Endothelial cell of umbilical vein (primary cell): Measurements from ENCODE around the gene HPCAL4. TPM values are rescaled to one million over a fixed set of nuclear protein-coding genes. Genes with fewer than 3 reads are reported as not detected.

Experiments used
- BruUV-seq: library from RNA; stranded (reverse); fragments of 400-500 nt; replicated peaks from 2 replicates; lab custom pipeline; 2021; lab: Mats Ljungman, UMichigan
- CTCF ChIA-PET: fragments of 300-600, 350-600 bp; sonication (Branson Sonifier 250); formaldehyde crosslinking; loops from one replicate; lab custom pipeline; 2021; ENCODE audit warnings: antibody characterized with exemption, inconsistent platforms; lab: Charles Lee
- POLR2A ChIA-PET: fragments of 300-600, 350-600 bp; sonication (Branson Sonifier 250); formaldehyde crosslinking; loops from one replicate; lab custom pipeline; 2021; ENCODE audit warnings: antibody characterized with exemption, inconsistent platforms; lab: Charles Lee
- DNase-seq: peaks from one replicate; pipeline ENCODE4 v3.0.0-alpha.2; 2011; ENCODE audit warnings: low read depth, low spot score
- FAIRE-seq: peaks from 2 replicates; lab custom pipeline; 2011; peaks lifted over from hg19 to GRCh38; lab: Jason Lieb, UNC
- H2AFZ ChIP-seq: 2 replicates; pipeline ENCODE4 v1.6.0; 2012; ENCODE audit warnings: low read depth, low read length, control low read depth, inconsistent platforms
- H3K27ac ChIP-seq: 2 replicates; pipeline ENCODE4 v1.5.1; 2011; ENCODE audit warnings: low read depth, mild to moderate bottlenecking, control low read depth, low read length, moderate library complexity; ENCODE audit not compliant: insufficient read depth
- H3K27me3 ChIP-seq, 2 experiments: 2 replicates each; pipeline versions ENCODE4 v1.6.0 to v1.6.1; 2011; ENCODE audit warnings: low read length in 2 of 2, mixed read lengths in 1 of 2; ENCODE audit not compliant: control insufficient read depth in 2 of 2, insufficient read depth in 2 of 2
- H3K36me3 ChIP-seq, 2 experiments: 2 replicates in 1 of 2; 3 replicates in 1 of 2; pipeline ENCODE4 v1.5.1; 2011; ENCODE audit warnings: low read length in 2 of 2, mild to moderate bottlenecking in 1 of 2, moderate library complexity in 1 of 2; ENCODE audit not compliant: control insufficient read depth in 2 of 2, insufficient read depth in 2 of 2; ENCODE audit errors: extremely low read depth in 1 of 2
- H3K4me1 ChIP-seq: 3 replicates; pipeline ENCODE4 v1.5.1; 2011; ENCODE audit warnings: mild to moderate bottlenecking, low read length; ENCODE audit not compliant: control insufficient read depth, insufficient read depth; ENCODE audit errors: extremely low read depth
- H3K4me2 ChIP-seq: 2 replicates; pipeline ENCODE4 v1.6.1; 2011; ENCODE audit warnings: low read length, control low read depth, mixed read lengths; ENCODE audit not compliant: insufficient read depth
- H3K4me3 ChIP-seq, 3 experiments: fragments of 200-600 bp in 1 of 3; sonication (generic), shearing (Covaris generic) in 1 of 3; replicated peaks in 1 of 3; 2 replicates each; pipeline ENCODE4 v1.5.1; 2011 to 2016; ENCODE audit warnings: control low read depth in 3 of 3, low read length in 3 of 3, mild to moderate bottlenecking in 2 of 3, inconsistent platforms in 1 of 3, low read depth in 1 of 3, moderate library complexity in 1 of 3; ENCODE audit not compliant: insufficient read depth in 1 of 3
- H3K79me2 ChIP-seq: 2 replicates; pipeline ENCODE4 v1.6.0; 2012; ENCODE audit warnings: low read length, inconsistent platforms; ENCODE audit not compliant: control insufficient read depth, insufficient read depth
- H3K9ac ChIP-seq: replicated peaks from 2 replicates; pipeline ENCODE3; 2011; ENCODE audit warnings: low read length, control low read depth; ENCODE audit not compliant: insufficient read depth; ENCODE audit errors: extremely low read depth
- H3K9me1 ChIP-seq: replicated peaks from 3 replicates; pipeline ENCODE4 v1.6.0; 2011; ENCODE audit warnings: mild to moderate bottlenecking, low read length; ENCODE audit not compliant: control insufficient read depth, insufficient read depth; ENCODE audit errors: extremely low read depth
- H3K9me3 ChIP-seq: replicated peaks from 2 replicates; pipeline ENCODE4 v1.5.1; 2012; ENCODE audit warnings: low read length, inconsistent platforms; ENCODE audit not compliant: control insufficient read depth, insufficient read depth
- H4K20me1 ChIP-seq: replicated peaks from 2 replicates; pipeline ENCODE3; 2011; ENCODE audit warnings: mild to moderate bottlenecking, low read length; ENCODE audit not compliant: control insufficient read depth, insufficient read depth; ENCODE audit errors: extremely low read depth
- EZH2 ChIP-seq: IDR thresholded peaks from 2 replicates; pipeline ENCODE4 v1.6.1; 2012; ENCODE audit warnings: borderline replicate concordance, low read depth, mild to moderate bottlenecking, moderate library complexity, low read length, inconsistent platforms; ENCODE audit not compliant: severe bottlenecking
- FOS ChIP-seq: IDR thresholded peaks from 2 replicates; pipeline ENCODE4 v1.6.1; 2011; ENCODE audit warnings: mild to moderate bottlenecking, low read length, moderate library complexity, borderline replicate concordance; ENCODE audit not compliant: insufficient read depth
- JUN ChIP-seq: IDR thresholded peaks from 2 replicates; pipeline ENCODE4 v1.6.1; 2011; ENCODE audit warnings: borderline replicate concordance, low read depth; ENCODE audit not compliant: insufficient read length, insufficient read depth
- MYC ChIP-seq: IDR thresholded peaks from one replicate; pipeline ENCODE4 v1.6.1; 2011; ENCODE audit warnings: mild to moderate bottlenecking, low read depth, low read length
- POLR2A ChIP-seq: IDR thresholded peaks from 2 replicates; pipeline ENCODE4 v1.6.1; 2012; ENCODE audit warnings: low read depth, mild to moderate bottlenecking, control low read depth, low read length
- dilution Hi-C: fragments of 300-500 bp; cut with MboI; formaldehyde crosslinking; loops from one replicate; pipeline ENCODE4 v1.15.0; 2019; ENCODE audit warnings: low sequenced_read_pairs; ENCODE audit not compliant: extremely low pct_ligation_motif_present
- intact Hi-C: fragments of 100-400 bp; cut with micrococcal nuclease; formaldehyde crosslinking; loops from one replicate; pipeline ENCODE4 v1.10.0; 2022
- polyA plus RNA-seq, 4 experiments: library from polyadenylated mRNA; depleted of rRNA in 3 of 4; stranded (reverse) in 3 of 4; unstranded in 1 of 4; fragments of >200 nt; gene quantifications; 2 replicates each; pipeline versions ENCODE4 v1.2.1 to v1.2.3, GENCODE V29; 2011 to 2012; ENCODE audit warnings: missing spikeins in 1 of 4
- total RNA-seq: library from RNA; stranded (reverse); gene quantifications from 2 replicates; pipeline ENCODE4 v1.2.3, GENCODE V29; 2021
- TF ChIP-seq, protein P1 (sequence below): IDR thresholded peaks from 2 replicates; pipeline ENCODE4 v1.6.1; 2011; ENCODE audit not compliant: insufficient read depth, insufficient read length
- TF ChIP-seq, protein P2 (sequence below), 2 donors: IDR thresholded peaks; 1 replicate in 1 of 2; 2 replicates in 1 of 2; pipeline ENCODE4 v1.5.1; 2011; ENCODE audit warnings: low read length in 2 of 2, mild to moderate bottlenecking in 2 of 2, moderate library complexity in 2 of 2, control low read depth in 1 of 2, inconsistent platforms in 1 of 2, low read depth in 1 of 2; ENCODE audit not compliant: insufficient read depth in 1 of 2; ENCODE audit errors: extremely low read depth in 1 of 2

HPCAL4 gene
- total and polyA plus RNA-seq, 2 donors (not counting 3 experiments of a cell fraction or from before 2014, with no cell fraction given), result not detected

- H3K79me2 ChIP-seq, result no peaks in the 10 kb centered on the region
- no TSS peak for BruUV-seq
- intact Hi-C loops (no loop called here), dilution Hi-C loops (no loop called here)
- H3K27me3 ChIP-seq, result peaks cover 10 to 14% of the 10 kb centered on the region in 2 experiments
- no peak overlapping the region for H3K4me3 ChIP-seq
- no peak overlapping the region for H3K4me2 ChIP-seq
- DNase-seq, result no peak
- H3K4me1 ChIP-seq, result no peaks in the 10 kb centered on the region
- TF ChIP-seq EZH2 (no peak), POLR2A (no peak)
- TF ChIP-seq, protein P1, sequence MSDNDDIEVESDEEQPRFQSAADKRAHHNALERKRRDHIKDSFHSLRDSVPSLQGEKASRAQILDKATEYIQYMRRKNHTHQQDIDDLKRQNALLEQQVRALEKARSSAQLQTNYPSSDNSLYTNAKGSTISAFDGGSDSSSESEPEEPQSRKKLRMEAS, result no peak
- no peaks in the 10 kb centered on the region for H3K9me1 ChIP-seq
- no peak overlapping the region for H3K27ac ChIP-seq
- H3K9me3 ChIP-seq, result no peaks in the 10 kb centered on the region
- no peak overlapping the region for H3K9ac ChIP-seq
- H4K20me1 ChIP-seq, result no peaks in the 10 kb centered on the region
- no peak for FAIRE-seq
- H2AFZ ChIP-seq, result no peak overlapping the region
- POLR2A ChIA-PET, result no interaction called here
- CTCF ChIA-PET, result interaction anchor here (0.6 to 9.7 kb wide), 34 partner anchors 8 to 559 kb away, joined by 3 to 440 read pairs (median 4); partner anchors contain the start of genes HPCAL4, NT5C1A and PABPC4
- no peaks in the 10 kb centered on the region for H3K36me3 ChIP-seq
Measured at GRCh38 chr1:39657402-39657801, 33.8 kb downstream of the HPCAL4 start.

- H3K4me2 ChIP-seq, result no peak overlapping the region
- H3K9me3 ChIP-seq, result no peaks in the 10 kb centered on the region
- CTCF ChIA-PET, result interaction anchor here (2.6 to 9.7 kb wide), 3 partner anchors 9 to 50 kb away, joined by 13 to 440 read pairs (median 39); no protein-coding TSS in a partner anchor
- BruUV-seq, result no TSS peak
- intact Hi-C loops (no loop called here), dilution Hi-C loops (no loop called here)
- FAIRE-seq (no peak), DNase-seq (no peak)
- no peak overlapping the region for H3K9ac ChIP-seq
- POLR2A ChIA-PET, result no interaction called here
- H3K27me3 ChIP-seq, result peaks cover 10 to 11% of the 10 kb centered on the region in 2 experiments
- H3K79me2 ChIP-seq, result no peaks in the 10 kb centered on the region
- H3K27ac ChIP-seq, result no peak overlapping the region
- TF ChIP-seq EZH2 (no peak), MYC (no peak), FOS (no peak), POLR2A (no peak), JUN (no peak)
- TF ChIP-seq, protein P2, sequence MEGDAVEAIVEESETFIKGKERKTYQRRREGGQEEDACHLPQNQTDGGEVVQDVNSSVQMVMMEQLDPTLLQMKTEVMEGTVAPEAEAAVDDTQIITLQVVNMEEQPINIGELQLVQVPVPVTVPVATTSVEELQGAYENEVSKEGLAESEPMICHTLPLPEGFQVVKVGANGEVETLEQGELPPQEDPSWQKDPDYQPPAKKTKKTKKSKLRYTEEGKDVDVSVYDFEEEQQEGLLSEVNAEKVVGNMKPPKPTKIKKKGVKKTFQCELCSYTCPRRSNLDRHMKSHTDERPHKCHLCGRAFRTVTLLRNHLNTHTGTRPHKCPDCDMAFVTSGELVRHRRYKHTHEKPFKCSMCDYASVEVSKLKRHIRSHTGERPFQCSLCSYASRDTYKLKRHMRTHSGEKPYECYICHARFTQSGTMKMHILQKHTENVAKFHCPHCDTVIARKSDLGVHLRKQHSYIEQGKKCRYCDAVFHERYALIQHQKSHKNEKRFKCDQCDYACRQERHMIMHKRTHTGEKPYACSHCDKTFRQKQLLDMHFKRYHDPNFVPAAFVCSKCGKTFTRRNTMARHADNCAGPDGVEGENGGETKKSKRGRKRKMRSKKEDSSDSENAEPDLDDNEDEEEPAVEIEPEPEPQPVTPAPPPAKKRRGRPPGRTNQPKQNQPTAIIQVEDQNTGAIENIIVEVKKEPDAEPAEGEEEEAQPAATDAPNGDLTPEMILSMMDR (IDR thresholded peaks at IDR 0.05; ENCODE audit: extremely low read depth in 1 of 2, insufficient read depth in 1 of 2, low read depth in 1 of 2, low read length in 2 of 2), result no peak
- TF ChIP-seq, protein P1, result no peak
- H3K4me1 ChIP-seq, result no peaks in the 10 kb centered on the region
- no peaks in the 10 kb centered on the region for H4K20me1 ChIP-seq
- H3K36me3 ChIP-seq, result no peaks in the 10 kb centered on the region
- H3K4me3 ChIP-seq, result no peak overlapping the region
- no peaks in the 10 kb centered on the region for H3K9me1 ChIP-seq
- no peak overlapping the region for H2AFZ ChIP-seq
Measured at GRCh38 chr1:39656391-39656790, 34.8 kb downstream of the HPCAL4 start.
